GM12872 (cell line): ENCODE measurements around the gene OR52A5.

ENCODE experiments used
- TF ChIP-seq, protein P1 (sequence below): IDR thresholded peaks from 3 replicates; pipeline ENCODE4 v1.5.1; 2011; ENCODE audit warnings: low read depth, mild to moderate bottlenecking, low read length, moderate library complexity; ENCODE audit not compliant: insufficient read depth

The OR52A5 gene

DNA sequence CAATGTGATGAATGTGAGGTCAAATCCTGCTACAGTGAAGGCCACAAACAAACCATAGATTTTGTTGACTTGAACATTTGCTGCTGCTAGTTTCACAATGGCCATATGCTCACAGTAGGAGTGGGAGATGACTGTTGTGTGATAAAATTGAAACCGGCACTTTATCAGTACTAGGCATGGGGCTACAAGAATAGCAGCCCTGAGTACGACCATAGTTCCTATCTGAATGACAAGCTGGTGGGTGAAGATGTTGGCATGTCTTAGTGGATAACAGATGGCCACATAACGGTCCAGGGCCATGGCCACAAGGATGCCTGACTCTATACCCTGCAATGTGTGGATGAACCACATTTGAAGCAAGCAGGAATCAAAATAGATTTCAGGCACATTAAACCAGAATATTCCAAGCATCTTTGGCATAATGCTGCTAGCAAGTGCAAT is 13.6 kb upstream of the OR52A5 start:
- TF ChIP-seq, protein P1, sequence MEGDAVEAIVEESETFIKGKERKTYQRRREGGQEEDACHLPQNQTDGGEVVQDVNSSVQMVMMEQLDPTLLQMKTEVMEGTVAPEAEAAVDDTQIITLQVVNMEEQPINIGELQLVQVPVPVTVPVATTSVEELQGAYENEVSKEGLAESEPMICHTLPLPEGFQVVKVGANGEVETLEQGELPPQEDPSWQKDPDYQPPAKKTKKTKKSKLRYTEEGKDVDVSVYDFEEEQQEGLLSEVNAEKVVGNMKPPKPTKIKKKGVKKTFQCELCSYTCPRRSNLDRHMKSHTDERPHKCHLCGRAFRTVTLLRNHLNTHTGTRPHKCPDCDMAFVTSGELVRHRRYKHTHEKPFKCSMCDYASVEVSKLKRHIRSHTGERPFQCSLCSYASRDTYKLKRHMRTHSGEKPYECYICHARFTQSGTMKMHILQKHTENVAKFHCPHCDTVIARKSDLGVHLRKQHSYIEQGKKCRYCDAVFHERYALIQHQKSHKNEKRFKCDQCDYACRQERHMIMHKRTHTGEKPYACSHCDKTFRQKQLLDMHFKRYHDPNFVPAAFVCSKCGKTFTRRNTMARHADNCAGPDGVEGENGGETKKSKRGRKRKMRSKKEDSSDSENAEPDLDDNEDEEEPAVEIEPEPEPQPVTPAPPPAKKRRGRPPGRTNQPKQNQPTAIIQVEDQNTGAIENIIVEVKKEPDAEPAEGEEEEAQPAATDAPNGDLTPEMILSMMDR = no peak

DNA sequence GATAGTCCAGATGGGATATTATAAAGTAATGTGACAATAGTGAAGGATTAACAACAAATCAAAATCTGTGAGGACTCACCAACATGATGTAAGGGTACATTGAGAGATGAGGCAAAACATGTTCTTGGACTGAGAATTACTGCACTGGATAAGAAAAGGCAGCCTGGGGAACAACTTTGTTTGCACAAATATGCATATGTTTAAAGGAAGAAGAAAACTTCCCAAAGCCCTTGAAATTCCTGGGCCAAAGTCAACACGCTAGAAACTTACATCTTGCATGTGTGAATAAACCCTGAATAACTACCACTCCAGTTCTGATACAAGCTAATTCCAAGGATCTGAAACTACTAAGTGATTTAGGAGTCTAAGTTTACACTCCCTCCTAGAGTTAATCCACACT is 1.1 kb downstream of the OR52A5 start:
- TF ChIP-seq, protein P1 = no peak

DNA sequence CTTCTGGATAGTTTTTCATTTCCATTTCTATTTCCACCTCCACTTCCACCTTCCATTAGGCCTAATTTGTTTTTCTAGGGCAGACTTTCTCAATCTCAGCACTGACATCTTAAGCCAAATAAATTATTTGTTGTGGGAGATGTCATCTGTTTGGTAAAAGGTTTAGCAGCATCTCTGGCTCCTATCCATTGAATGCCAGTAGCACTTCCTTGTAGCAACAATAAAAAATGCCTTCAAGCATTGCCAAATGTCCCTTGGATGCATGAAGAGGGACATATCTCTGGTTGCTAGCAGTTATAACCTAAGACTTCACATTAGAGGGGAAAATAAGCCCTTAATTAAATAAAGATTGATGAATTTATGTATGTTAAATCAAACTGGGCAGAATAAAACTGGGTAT is 1.9 kb downstream of the OR52A5 start:
- TF ChIP-seq, protein P1 = no peak

DNA sequence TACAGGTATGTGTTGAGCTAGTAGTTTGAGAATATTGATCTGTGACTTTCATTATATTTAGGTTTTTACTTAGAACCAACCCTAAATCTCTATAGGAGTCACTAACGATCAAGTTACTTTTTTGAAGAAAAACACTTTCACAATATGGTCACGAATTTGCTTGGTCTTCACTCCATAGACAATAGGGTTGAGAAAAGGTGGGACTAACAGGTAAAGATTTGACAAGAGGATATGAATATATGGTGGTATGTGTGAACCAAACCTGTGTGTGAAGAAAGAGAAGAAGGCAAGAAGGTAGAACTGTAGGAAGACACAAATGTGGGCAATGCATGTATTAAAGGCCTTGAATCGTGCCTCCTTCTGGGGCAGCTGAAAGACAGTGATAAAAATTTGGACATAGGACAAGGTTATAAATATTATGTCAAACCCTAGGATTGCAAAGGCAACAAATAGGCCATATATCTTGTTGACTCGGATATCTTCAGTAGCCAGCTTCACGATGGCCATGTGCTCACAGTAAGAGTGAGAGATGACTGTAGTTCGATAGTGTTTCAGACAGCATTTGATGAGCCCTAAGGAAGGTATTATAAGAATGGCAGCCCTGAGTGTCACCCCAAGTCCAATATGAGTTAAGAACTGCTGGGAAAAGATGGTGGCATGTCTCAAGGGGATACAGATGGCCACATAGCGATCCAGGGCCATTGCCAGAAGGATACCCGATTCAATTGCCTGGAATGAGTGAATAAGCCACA is 6.4 kb downstream of the OR52A5 start:
- TF ChIP-seq, protein P1 = no peak

DNA sequence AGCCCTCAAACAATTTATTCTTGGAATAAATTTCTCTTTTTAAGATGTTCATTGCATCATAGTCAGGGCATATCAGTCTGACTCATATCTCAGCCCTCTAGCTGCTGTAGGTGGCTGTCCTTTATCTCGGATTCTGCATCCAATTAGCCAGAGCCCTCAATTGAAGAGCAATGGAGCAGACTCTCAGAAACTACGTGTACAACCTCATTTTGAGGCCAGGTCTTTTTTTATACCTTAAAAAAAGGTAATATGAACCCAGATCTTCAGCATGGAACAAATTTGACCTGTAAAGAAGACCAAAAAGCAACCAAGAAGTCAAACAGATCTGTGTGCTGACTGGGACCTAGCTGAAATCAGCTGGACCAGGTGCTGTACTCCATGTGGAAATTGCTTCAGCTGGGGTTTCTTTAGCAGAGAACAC is 8.7 kb downstream of the OR52A5 start:
- TF ChIP-seq, protein P1 = no peak

DNA sequence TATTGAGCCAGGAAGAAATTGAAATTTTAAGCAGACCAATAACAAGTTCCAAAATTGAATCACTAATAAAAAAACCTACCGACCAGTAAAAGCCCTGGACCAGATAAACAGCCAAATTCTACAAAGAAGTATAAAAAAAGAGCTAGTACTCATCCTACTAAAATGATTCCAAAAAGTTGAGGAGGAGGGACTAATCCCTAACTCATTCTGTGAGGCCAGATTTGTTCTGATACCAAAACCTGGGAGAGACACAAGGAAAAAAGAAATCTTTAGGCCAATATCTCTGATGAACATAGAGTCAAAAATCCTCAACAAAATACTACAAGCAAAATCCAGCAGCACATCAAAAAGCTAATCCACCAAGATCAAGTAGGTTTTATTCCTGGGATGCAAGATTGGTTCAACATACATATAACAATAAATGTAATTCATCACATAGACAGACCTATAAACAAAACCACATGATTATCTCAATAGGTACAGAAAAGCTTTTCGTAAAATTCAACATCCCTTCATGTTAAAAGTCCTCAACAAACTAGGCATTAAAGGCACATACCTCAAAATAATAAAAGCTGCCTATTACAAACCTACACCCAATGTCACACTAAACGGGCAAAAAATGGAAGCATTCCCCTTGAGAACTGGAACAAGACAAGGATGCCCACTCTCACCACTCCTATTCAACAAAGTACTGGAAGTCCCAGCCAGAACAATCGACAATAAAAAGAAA is 13.1 kb downstream of the OR52A5 start:
- TF ChIP-seq, protein P1 = no peak

DNA sequence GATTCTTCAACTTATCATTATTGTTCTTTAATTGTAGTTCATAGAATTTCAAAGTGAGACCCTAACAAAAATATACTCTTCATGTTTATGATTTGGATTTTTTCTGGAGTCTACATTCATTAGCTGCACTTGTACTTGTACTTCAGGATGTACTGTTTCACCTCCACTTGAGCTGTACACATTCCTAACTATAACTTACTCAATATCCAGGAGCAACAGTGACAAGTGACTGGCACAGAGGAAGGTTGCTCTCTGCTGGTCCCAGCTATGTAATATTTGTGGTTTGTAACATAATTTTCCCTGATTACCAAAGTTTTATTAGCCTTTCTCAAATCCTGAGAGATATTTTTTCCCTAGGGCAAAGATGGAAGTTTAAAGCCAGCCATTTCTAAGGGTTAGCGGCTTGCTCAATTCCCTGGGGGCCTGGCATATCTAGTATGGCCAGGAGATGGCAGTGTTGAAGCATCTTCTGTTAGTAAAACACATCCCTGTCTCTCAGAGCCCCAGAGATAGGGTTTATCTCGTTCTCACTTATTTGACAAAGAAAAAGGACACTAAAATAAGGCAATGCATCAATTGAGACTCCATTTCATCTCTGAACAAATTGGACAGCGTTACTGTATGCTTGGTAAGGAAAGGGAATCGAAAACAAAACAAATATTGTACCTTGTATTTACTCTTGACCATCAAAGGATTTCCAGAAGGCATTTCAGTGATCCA is 14.2 kb downstream of the OR52A5 start:
- TF ChIP-seq, protein P1 = peak; percentile 79
